ENCODE results near the gene TMF1.

DNA sequence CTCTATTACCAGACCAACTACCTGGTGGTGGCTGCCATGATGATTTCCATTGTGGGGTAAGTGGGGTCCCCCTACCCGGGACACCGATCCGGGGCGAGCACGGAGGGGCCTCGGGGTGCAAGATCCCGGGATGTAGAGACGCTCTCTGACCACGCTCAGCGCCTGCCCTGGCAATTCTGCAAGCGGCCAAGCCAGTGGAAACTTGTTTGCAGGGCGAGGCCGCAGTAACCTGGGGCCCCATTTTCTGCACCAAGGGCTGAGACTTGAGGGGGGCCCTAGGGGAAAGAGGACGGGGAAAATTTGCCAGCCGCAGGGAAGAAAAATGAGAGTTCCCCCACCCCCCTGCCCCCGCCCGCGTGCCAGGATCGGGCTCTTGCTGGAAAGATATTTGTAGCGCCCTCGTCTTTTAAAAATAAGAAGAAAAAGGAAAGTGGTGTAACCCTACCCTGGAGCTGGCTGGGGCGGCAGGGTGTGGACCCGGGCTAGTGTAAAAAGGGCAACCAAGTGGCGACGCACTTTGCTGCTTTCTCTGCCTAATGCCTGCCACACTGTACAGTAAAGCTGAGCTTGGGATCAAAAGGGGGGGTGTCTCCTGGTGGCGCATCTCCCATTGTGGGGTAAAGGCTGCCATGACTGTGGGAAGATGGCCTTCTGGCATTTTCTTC lies 33.2 kb upstream of the TMF1 start:
- TF ChIP-seq, protein P1, sequence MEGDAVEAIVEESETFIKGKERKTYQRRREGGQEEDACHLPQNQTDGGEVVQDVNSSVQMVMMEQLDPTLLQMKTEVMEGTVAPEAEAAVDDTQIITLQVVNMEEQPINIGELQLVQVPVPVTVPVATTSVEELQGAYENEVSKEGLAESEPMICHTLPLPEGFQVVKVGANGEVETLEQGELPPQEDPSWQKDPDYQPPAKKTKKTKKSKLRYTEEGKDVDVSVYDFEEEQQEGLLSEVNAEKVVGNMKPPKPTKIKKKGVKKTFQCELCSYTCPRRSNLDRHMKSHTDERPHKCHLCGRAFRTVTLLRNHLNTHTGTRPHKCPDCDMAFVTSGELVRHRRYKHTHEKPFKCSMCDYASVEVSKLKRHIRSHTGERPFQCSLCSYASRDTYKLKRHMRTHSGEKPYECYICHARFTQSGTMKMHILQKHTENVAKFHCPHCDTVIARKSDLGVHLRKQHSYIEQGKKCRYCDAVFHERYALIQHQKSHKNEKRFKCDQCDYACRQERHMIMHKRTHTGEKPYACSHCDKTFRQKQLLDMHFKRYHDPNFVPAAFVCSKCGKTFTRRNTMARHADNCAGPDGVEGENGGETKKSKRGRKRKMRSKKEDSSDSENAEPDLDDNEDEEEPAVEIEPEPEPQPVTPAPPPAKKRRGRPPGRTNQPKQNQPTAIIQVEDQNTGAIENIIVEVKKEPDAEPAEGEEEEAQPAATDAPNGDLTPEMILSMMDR (IDR thresholded peaks at IDR 0.05), result no peak
- TF ChIP-seq EZH2 (IDR thresholded peaks at IDR 0.05), result no peak
- TF ChIP-seq EZH2phosphoT487 (IDR thresholded peaks at IDR 0.05), result no peak
